Smooth muscle cell (in vitro differentiated cells): ENCODE measurements around the gene METAP1D. TPM values are rescaled to one million over a fixed set of nuclear protein-coding genes. Genes with fewer than 3 reads are reported as not detected.

ENCODE experiments used
- DNase-seq: peaks from one replicate; lab custom pipeline; 2025; ENCODE audit not compliant: unreplicated experiment; lab: John Stamatoyannopoulos, UW
- H2AFZ ChIP-seq: fragments of 200-600 bp; sonication (generic); 2 replicates; pipeline ENCODE4 v1.6.0; 2016; ENCODE audit warnings: antibody characterized with exemption, low read depth, mild to moderate bottlenecking
- H3F3A ChIP-seq: fragments of 200-600 bp; sonication (generic); 2 replicates; pipeline ENCODE4 v1.6.0; 2017; ENCODE audit warnings: antibody characterized with exemption, low read depth
- H3K27ac ChIP-seq: fragments of 200-600 bp; sonication (generic); 2 replicates; pipeline ENCODE4 v1.5.1; 2016; ENCODE audit warnings: low read depth, mild to moderate bottlenecking
- H3K27me3 ChIP-seq: fragments of 200-600 bp; sonication (generic); 2 replicates; pipeline ENCODE4 v1.6.1; 2016; ENCODE audit warnings: low read depth, mild to moderate bottlenecking
- H3K36me3 ChIP-seq: fragments of 200-600 bp; sonication (generic); 2 replicates; pipeline ENCODE4 v1.5.1; 2016; ENCODE audit warnings: low read depth
- H3K4me1 ChIP-seq: fragments of 200-600 bp; sonication (generic); 2 replicates; pipeline ENCODE4 v1.5.1; 2016; ENCODE audit warnings: low read depth
- H3K4me2 ChIP-seq: fragments of 200-600 bp; sonication (generic); 2 replicates; pipeline ENCODE4 v1.6.0; 2016; ENCODE audit warnings: mild to moderate bottlenecking
- H3K4me3 ChIP-seq: fragments of 200-600 bp; sonication (generic); 2 replicates; pipeline ENCODE4 v1.5.1; 2016; ENCODE audit warnings: mild to moderate bottlenecking
- H3K79me2 ChIP-seq: fragments of 200-600 bp; sonication (generic); 2 replicates; pipeline ENCODE4 v1.6.0; 2016; ENCODE audit warnings: low read depth, mild to moderate bottlenecking
- H3K9ac ChIP-seq: fragments of 200-600 bp; sonication (generic); 2 replicates; pipeline ENCODE4 v1.6.0; 2016; ENCODE audit warnings: low read depth
- H3K9me3 ChIP-seq: fragments of 200-600 bp; sonication (generic); replicated peaks from 2 replicates; pipeline ENCODE4 v1.5.1; 2016; ENCODE audit warnings: low read depth
- H4K20me1 ChIP-seq: fragments of 200-600 bp; sonication (generic); 2 replicates; pipeline ENCODE4 v1.6.0; 2016; ENCODE audit warnings: low read depth
- CTCF ChIP-seq: fragments of 200-600 bp; sonication (generic); IDR thresholded peaks from 2 replicates; pipeline ENCODE4 v1.5.1; 2017; ENCODE audit warnings: borderline replicate concordance, mild to moderate bottlenecking, antibody characterized with exemption; ENCODE audit not compliant: insufficient read depth, poor library complexity, severe bottlenecking
- WGBS: methylation state at CpG from one replicate; pipeline ENCODE4 v1.1.7; 2016; ENCODE audit warnings: low lambda C conversion rate; 5-methylcytosine and 5-hydroxymethylcytosine counted together
- polyA plus RNA-seq: library from polyadenylated mRNA; unstranded; fragments of >200 nt; fragmentation: Nextera tagmentation; extraction: Ambion mirVana; gene quantifications from 2 replicates; pipeline ENCODE4 v1.2.1, GENCODE V29; 2016
- total RNA-seq: library from RNA; depleted of rRNA; stranded (reverse); fragments of >200 nt; gene quantifications from 2 replicates; pipeline ENCODE4 v1.2.3, GENCODE V29; 2014

METAP1D gene
- total and polyA plus RNA-seq, 2 experiments from 2014 or later = 5.9 to 7.5 TPM

- peaks cover 100% of the 10 kb centered on the region for H3K27me3 ChIP-seq
These were observed 81.7 kb downstream of the METAP1D start for GRCh38 chr2:172081221-172082022.

GRCh38 chr2:172082105-172082943 is 82.6 kb downstream of the METAP1D start:
- H2AFZ ChIP-seq = no peak overlapping the region
- peak overlapping the region; percentile 26 for H3K4me2 ChIP-seq
- H3K4me1 ChIP-seq = peaks cover 22% of the 10 kb centered on the region
- TF ChIP-seq CTCF = no peak
- H3F3A ChIP-seq = no peaks in the 10 kb centered on the region
- WGBS = 10% methylated on average over 14 of the region's 14 CpGs
- H3K27ac ChIP-seq = no peak overlapping the region
- H3K9ac ChIP-seq = no peak overlapping the region
- no peak overlapping the region for H3K4me3 ChIP-seq
- no peaks in the 10 kb centered on the region for H4K20me1 ChIP-seq
- H3K9me3 ChIP-seq = no peaks in the 10 kb centered on the region
- no peaks in the 10 kb centered on the region for H3K79me2 ChIP-seq
- H3K36me3 ChIP-seq = no peaks in the 10 kb centered on the region
- H3K27me3 ChIP-seq = peaks cover 100% of the 10 kb centered on the region
- DNase-seq = no peak

More at GRCh38 chr2:172081221-172082022, 81.7 kb downstream of the METAP1D start:
- Histone ChIP-seq H3K36me3 (no peaks in the 10 kb centered on the region), H3K4me1 (peaks cover 18% of the 10 kb centered on the region), H3K4me2 (peak overlapping the region; percentile 9), H2AFZ (no peak overlapping the region), H3K27ac (no peak overlapping the region), H3K4me3 (no peak overlapping the region), H3K79me2 (no peaks in the 10 kb centered on the region), H4K20me1 (no peaks in the 10 kb centered on the region), H3K9me3 (no peaks in the 10 kb centered on the region), H3F3A (no peaks in the 10 kb centered on the region), H3K9ac (no peak overlapping the region)
- WGBS = 13% methylated on average over 36 of the region's 36 CpGs
- no peak for TF ChIP-seq CTCF
- DNase-seq = no peak

GRCh38 chr2:172082944-172083627 is 83.3 kb downstream of the METAP1D start:
- no peak for DNase-seq
- H3K9ac ChIP-seq = no peak overlapping the region
- 4% methylated on average over 42 of the region's 42 CpGs for WGBS
- H3K27me3 ChIP-seq = peaks cover 100% of the 10 kb centered on the region
- H3K9me3 ChIP-seq = no peaks in the 10 kb centered on the region
- no peak overlapping the region for H3K4me3 ChIP-seq
- no peaks in the 10 kb centered on the region for H4K20me1 ChIP-seq
- no peak overlapping the region for H3K27ac ChIP-seq
- H2AFZ ChIP-seq = no peak overlapping the region
- H3K36me3 ChIP-seq = no peaks in the 10 kb centered on the region
- peak overlapping the region; percentile 26 for H3K4me2 ChIP-seq
- no peaks in the 10 kb centered on the region for H3F3A ChIP-seq
- H3K4me1 ChIP-seq = peaks cover 26% of the 10 kb centered on the region
- H3K79me2 ChIP-seq = no peaks in the 10 kb centered on the region
- TF ChIP-seq CTCF = no peak
